GM10847 (cell line): ENCODE results near the gene MRI1.
A peak's percentile ranks its signal among the peaks of the same experiment; 100 is the strongest.

Experiments used
- POLR2A ChIP-seq: IDR thresholded peaks from 2 replicates; pipeline ENCODE4 v1.6.1; 2011; ENCODE audit not compliant: insufficient read length; ENCODE audit errors: extremely low read depth

MRI1 gene

GRCh38 chr19:13748169-13748828 is 16.0 kb upstream of the MRI1 start:
- TF ChIP-seq POLR2A, result no peak

GRCh38 chr19:13751436-13751835 is 12.9 kb upstream of the MRI1 start:
- no peak for TF ChIP-seq POLR2A

- no peak for TF ChIP-seq POLR2A
Measured at GRCh38 chr19:13756210-13756609, 8.1 kb upstream of the MRI1 start.

- no peak for TF ChIP-seq POLR2A
Measured at GRCh38 chr19:13757805-13758772, 6.2 kb upstream of the MRI1 start.

- no peak for TF ChIP-seq POLR2A
Measured at GRCh38 chr19:13758795-13759194, 5.5 kb upstream of the MRI1 start.

- no peak for TF ChIP-seq POLR2A
Measured at GRCh38 chr19:13761423-13761822, 2.9 kb upstream of the MRI1 start.

GRCh38 chr19:13762635-13763235 is 1.6 kb upstream of the MRI1 start:
- no peak for TF ChIP-seq POLR2A

- TF ChIP-seq POLR2A, result no peak
Measured at GRCh38 chr19:13763265-13763664, 1.1 kb upstream of the MRI1 start.

GRCh38 chr19:13764821-13765394 is 586 bp downstream of the MRI1 start:
- no peak for TF ChIP-seq POLR2A

GRCh38 chr19:13765395-13766094 is 1.2 kb downstream of the MRI1 start:
- TF ChIP-seq POLR2A, result no peak

- TF ChIP-seq POLR2A, result no peak
Measured at GRCh38 chr19:13766095-13766481, 1.8 kb downstream of the MRI1 start.

GRCh38 chr19:13768510-13768909 is 4.2 kb downstream of the MRI1 start:
- no peak for TF ChIP-seq POLR2A

GRCh38 chr19:13770013-13770635 is 5.8 kb downstream of the MRI1 start:
- no peak for TF ChIP-seq POLR2A

- peak; percentile 77 for TF ChIP-seq POLR2A
Measured at GRCh38 chr19:13774217-13775191, 10.2 kb downstream of the MRI1 start, which contains the start of gene C19orf53. Gene C19orf53, plus strand, starts transcription at chr19:13774456. Its CDS starts 22 bp downstream, at chr19:13774478.

- TF ChIP-seq POLR2A, result no peak
Measured at GRCh38 chr19:13778398-13778797, 14.1 kb downstream of the MRI1 start.
